Natural killer cell (primary cell): ENCODE data around the gene ZBTB18. TPM values are rescaled to one million over a fixed set of nuclear protein-coding genes. Genes with fewer than 3 reads are reported as not detected.

Source experiments
- ATAC-seq, 3 donors: fragments of 150-1000 bp in 2 of 3; fragments of 200-7000 bp in 1 of 3; cut with Tn5 transposase; 1 replicate in 1 of 3; 2 replicates in 2 of 3; pipeline ENCODE4 v1.10.0; 2021; ENCODE audit warnings: mild to moderate bottlenecking in 2 of 3, moderate library complexity in 2 of 3
- DNase-seq, 2 donors: peaks; one replicate each; pipeline versions ENCODE4 v3.0.0 to v3.0.0-alpha.2; 2013 to 2021; ENCODE audit warnings: mixed read lengths in 1 of 2
- H3K27ac ChIP-seq: one replicate; pipeline ENCODE4 v1.5.1; 2013; ENCODE audit warnings: mild to moderate bottlenecking, low read length
- H3K27me3 ChIP-seq: one replicate; pipeline ENCODE4 v1.6.1; 2013; ENCODE audit warnings: low read length; ENCODE audit not compliant: control insufficient read depth, insufficient read depth
- H3K36me3 ChIP-seq: one replicate; pipeline ENCODE4 v1.6.1; 2013; ENCODE audit warnings: low read length; ENCODE audit not compliant: control insufficient read depth, insufficient read depth
- H3K4me1 ChIP-seq: one replicate; pipeline ENCODE4 v1.6.1; 2013; ENCODE audit warnings: low read length; ENCODE audit not compliant: control insufficient read depth, insufficient read depth
- H3K4me3 ChIP-seq: one replicate; pipeline ENCODE4 v1.5.1; 2013; ENCODE audit warnings: low read length
- H3K9me3 ChIP-seq: one replicate; pipeline ENCODE4 v1.6.1; 2013; ENCODE audit warnings: low read length; ENCODE audit not compliant: control insufficient read depth, insufficient read depth
- H3K27ac Mint-ChIP-seq, 2 donors: one replicate each; pipeline ENCODE4 v1.8.0; 2022; ENCODE audit warnings: mild to moderate bottlenecking in 2 of 2, mixed read lengths in 2 of 2, moderate library complexity in 1 of 2
- H3K27me3 Mint-ChIP-seq, 2 donors: one replicate each; pipeline ENCODE4 v1.8.0; 2022; ENCODE audit warnings: low read depth in 2 of 2, mixed read lengths in 2 of 2
- H3K36me3 Mint-ChIP-seq: one replicate; pipeline ENCODE4 v1.8.0; 2022; ENCODE audit warnings: mixed read lengths
- H3K4me1 Mint-ChIP-seq, 2 donors: one replicate each; pipeline ENCODE4 v1.8.0; 2022; ENCODE audit warnings: mixed read lengths in 2 of 2
- H3K4me3 Mint-ChIP-seq: one replicate; pipeline ENCODE4 v1.8.0; 2022; ENCODE audit warnings: mild to moderate bottlenecking, moderate library complexity, mixed read lengths
- H3K9me3 Mint-ChIP-seq, 2 donors: one replicate each; pipeline ENCODE4 v1.8.0; 2022; ENCODE audit warnings: mixed read lengths in 2 of 2
- WGBS: methylation state at CpG from one replicate; pipeline ENCODE4 v1.1.7; 2013; ENCODE audit warnings: missing lambda C conversion rate; ENCODE audit not compliant: insufficient coverage; 5-methylcytosine and 5-hydroxymethylcytosine counted together
- intact Hi-C: fragments of 100-400 bp; cut with micrococcal nuclease; formaldehyde crosslinking; loops from one replicate; pipeline ENCODE4 v1.14.2; 2022
- total RNA-seq, 4 donors: library from RNA; stranded (reverse); fragments of 120-200 nt in 1 of 4; gene quantifications; one replicate each; pipeline versions ENCODE4 v1.2.3 to v1.2.4, GENCODE V29; 2013 to 2022
- TF ChIP-seq, protein P1 (sequence below): fragments of 200-600 bp; IDR thresholded peaks from one replicate; pipeline ENCODE4 v1.8.0; 2022; ENCODE audit warnings: antibody characterized with exemption

Gene ZBTB18
- total RNA-seq, 3 donors from 2014 or later (not counting 1 experiment from before 2014, with no cell fraction given) = 12.6 to 18.2 (median 14.0) TPM

- TF ChIP-seq, protein P1, sequence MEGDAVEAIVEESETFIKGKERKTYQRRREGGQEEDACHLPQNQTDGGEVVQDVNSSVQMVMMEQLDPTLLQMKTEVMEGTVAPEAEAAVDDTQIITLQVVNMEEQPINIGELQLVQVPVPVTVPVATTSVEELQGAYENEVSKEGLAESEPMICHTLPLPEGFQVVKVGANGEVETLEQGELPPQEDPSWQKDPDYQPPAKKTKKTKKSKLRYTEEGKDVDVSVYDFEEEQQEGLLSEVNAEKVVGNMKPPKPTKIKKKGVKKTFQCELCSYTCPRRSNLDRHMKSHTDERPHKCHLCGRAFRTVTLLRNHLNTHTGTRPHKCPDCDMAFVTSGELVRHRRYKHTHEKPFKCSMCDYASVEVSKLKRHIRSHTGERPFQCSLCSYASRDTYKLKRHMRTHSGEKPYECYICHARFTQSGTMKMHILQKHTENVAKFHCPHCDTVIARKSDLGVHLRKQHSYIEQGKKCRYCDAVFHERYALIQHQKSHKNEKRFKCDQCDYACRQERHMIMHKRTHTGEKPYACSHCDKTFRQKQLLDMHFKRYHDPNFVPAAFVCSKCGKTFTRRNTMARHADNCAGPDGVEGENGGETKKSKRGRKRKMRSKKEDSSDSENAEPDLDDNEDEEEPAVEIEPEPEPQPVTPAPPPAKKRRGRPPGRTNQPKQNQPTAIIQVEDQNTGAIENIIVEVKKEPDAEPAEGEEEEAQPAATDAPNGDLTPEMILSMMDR = no peak
- no peaks in the 10 kb centered on the region for H3K36me3 Mint-ChIP-seq
- 46% methylated on average over 4 of the region's 7 CpGs for WGBS
These were observed 46.7 kb downstream of the ZBTB18 start for GRCh38 chr1:244097523-244098405.

DNA sequence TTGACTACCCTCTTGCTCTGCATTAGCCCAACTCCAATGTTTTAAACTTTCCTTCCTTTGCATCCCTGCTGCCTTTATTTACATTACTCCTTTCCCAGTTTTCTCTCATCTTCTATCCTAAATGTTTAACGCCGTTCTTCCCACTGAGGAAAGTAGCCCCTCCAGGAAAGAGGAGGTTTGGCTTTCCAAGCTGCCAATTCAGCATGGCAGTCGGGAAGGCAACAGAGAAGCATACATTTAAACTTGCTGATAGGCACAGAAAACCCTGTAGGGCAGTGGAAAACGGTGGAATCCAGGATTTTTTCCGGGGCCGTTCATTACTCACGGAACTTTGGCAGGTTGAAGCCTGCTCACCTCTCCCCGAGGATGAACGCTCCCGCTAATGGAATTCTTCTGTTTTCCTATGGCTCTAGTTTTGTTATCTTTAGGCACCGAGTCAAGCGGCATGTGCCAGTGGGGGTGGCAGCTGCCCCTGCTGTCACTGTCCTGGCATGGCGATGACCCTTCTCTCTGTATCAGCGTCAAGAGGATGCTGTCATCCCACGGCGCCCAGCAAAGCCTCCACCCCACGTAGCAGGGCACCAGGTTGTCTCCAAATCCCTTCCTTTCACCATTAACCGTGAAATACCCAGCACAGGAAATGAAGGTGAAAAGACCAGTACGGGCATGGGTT lies 48.3 kb downstream of the ZBTB18 start:
- Mint-ChIP-seq H3K27ac (no peak overlapping the region), H3K36me3 (no peaks in the 10 kb centered on the region), H3K4me1 (peaks cover 9 to 10% of the 10 kb centered on the region in 2 donors), H3K27me3 (peaks cover 39 to 59% of the 10 kb centered on the region in 2 donors), H3K4me3 (no peak overlapping the region), H3K9me3 (no peaks in the 10 kb centered on the region)
- Histone ChIP-seq H3K9me3 (no peaks in the 10 kb centered on the region), H3K36me3 (no peaks in the 10 kb centered on the region), H3K27me3 (peaks cover 7% of the 10 kb centered on the region), H3K4me1 (no peaks in the 10 kb centered on the region), H3K4me3 (no peak overlapping the region), H3K27ac (no peak overlapping the region)
- ATAC-seq (no peak), DNase-seq (no peak)
- intact Hi-C loops = no loop called here
- WGBS = 75% methylated on average over 19 of the region's 19 CpGs
- TF ChIP-seq, protein P1 = no peak

More at GRCh38 chr1:244097523-244098405, 46.7 kb downstream of the ZBTB18 start:
- Mint-ChIP-seq H3K27ac (no peak overlapping the region), H3K4me1 (peaks cover 9 to 10% of the 10 kb centered on the region in 2 donors), H3K4me3 (no peak overlapping the region), H3K27me3 (peaks cover 35 to 60% of the 10 kb centered on the region in 2 donors), H3K9me3 (no peaks in the 10 kb centered on the region)
- Histone ChIP-seq H3K27me3 (peaks cover 5% of the 10 kb centered on the region), H3K9me3 (no peaks in the 10 kb centered on the region), H3K36me3 (no peaks in the 10 kb centered on the region), H3K27ac (no peak overlapping the region), H3K4me1 (no peaks in the 10 kb centered on the region), H3K4me3 (no peak overlapping the region)
- intact Hi-C loops = no loop called here
- ATAC-seq (no peak), DNase-seq (no peak)

- Mint-ChIP-seq H3K4me3 (no peak overlapping the region), H3K9me3 (no peaks in the 10 kb centered on the region), H3K36me3 (no peaks in the 10 kb centered on the region), H3K27me3 (peaks cover 41 to 61% of the 10 kb centered on the region in 2 donors), H3K4me1 (peaks cover 9 to 10% of the 10 kb centered on the region in 2 donors), H3K27ac (no peak overlapping the region)
- intact Hi-C loops = no loop called here
- peaks cover 7% of the 10 kb centered on the region for H3K27me3 ChIP-seq
- H3K36me3 ChIP-seq = no peaks in the 10 kb centered on the region
- DNase-seq (no peak), ATAC-seq (no peak)
- H3K4me1 ChIP-seq = no peaks in the 10 kb centered on the region
- no peak overlapping the region for H3K4me3 ChIP-seq
- H3K27ac ChIP-seq = no peak overlapping the region
- WGBS = 66% methylated on average over 4 of the region's 5 CpGs
- TF ChIP-seq, protein P1 = no peak
- no peaks in the 10 kb centered on the region for H3K9me3 ChIP-seq
These were observed 49.2 kb downstream of the ZBTB18 start for GRCh38 chr1:244100276-244100675.
